SH-SY5Y (cell line): ENCODE results near the gene PCDHGC3.

Source experiments
- GATA2 ChIP-seq: IDR thresholded peaks from 2 replicates; pipeline ENCODE4 v1.6.1; 2011; ENCODE audit warnings: mild to moderate bottlenecking, low read depth, low read length
- GATA3 ChIP-seq: IDR thresholded peaks from 2 replicates; pipeline ENCODE4 v1.6.1; 2011; ENCODE audit warnings: low read depth, mild to moderate bottlenecking, low read length, moderate library complexity

DNA sequence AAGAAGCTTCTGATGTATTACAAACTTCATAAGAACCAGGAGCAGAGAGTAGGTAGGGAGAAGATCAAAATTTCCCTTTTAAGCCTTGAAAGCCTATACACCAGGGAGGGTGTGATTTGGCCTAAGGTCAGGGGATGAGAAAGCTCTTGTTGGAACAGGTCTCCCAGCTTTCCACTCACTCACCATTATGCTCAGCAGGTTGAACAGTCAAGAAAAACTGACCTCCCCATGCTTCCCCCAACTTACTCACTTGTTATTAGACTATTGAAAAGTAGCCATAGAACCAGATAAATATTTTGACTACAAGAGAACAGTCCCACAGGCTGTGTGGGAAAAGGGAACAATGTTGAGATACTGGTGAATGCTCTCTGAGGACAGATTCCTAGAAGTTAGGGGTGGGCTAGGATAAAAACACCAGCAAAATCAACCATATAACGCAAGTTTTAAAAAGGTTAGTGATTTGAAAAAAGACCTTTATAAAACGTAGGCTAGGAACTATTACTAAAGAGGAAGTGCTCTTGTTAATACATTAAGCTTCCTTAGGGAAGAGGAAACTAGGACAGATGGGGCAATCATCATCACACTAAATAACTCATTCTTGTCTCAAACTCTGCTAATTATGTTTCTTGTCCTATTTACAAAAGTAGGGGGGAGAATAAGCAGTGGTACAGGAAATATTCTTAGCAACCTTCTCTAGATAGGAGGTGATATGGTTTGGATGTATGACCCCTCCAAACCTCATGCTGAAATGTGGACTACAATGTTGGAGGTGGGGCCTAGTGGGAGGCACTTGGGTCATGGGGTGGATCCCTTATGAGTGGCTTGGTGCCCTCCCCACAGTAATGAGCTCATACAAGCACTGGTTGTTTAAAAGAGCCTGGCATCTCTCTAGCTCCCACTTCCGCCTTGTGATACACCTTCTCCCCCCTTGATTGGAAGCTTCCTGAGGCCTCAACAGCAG, 44.1 kb downstream of the PCDHGC3 start:
- TF ChIP-seq GATA2 (no peak), GATA3 (no peak)
